HEK293T (cell line): Measurements from ENCODE around the gene PDGFA.

ENCODE experiments used
- BHLHE40 ChIP-seq: fragments of 450-650 bp; IDR thresholded peaks from 2 replicates; pipeline ENCODE4 v1.6.1; 2016; ENCODE audit warnings: mild to moderate bottlenecking, moderate library complexity, borderline replicate concordance
- L3MBTL2 ChIP-seq: fragments of 450-650 bp; conservative IDR thresholded peaks from 2 replicates; pipeline ENCODE4 v1.6.1; 2016; ENCODE audit warnings: mild to moderate bottlenecking
- PKNOX1 ChIP-seq: fragments of 450-650 bp; IDR thresholded peaks from 2 replicates; pipeline ENCODE4 v1.6.1; 2016
- SP1 ChIP-seq: fragments of 450-650 bp; IDR thresholded peaks from 2 replicates; pipeline ENCODE4 v1.6.1; 2017

GRCh38 chr7:544338-545221 lies 24.9 kb upstream of the PDGFA start:
- TF ChIP-seq BHLHE40 = no peak
- no peak for TF ChIP-seq L3MBTL2
- no peak for TF ChIP-seq PKNOX1
- no peak for TF ChIP-seq SP1
